ENCODE measurements around the gene SERPINI1. TPM values are rescaled to one million over a fixed set of nuclear protein-coding genes. Genes with fewer than 3 reads are reported as not detected.

Gene SERPINI1
- total and polyA plus RNA-seq, 9 of the 15 experiments (the other 6 are each of a cell fraction or from before 2014, with no cell fraction given) = 1.6 to 9.9 (median 3.5) TPM

DNA sequence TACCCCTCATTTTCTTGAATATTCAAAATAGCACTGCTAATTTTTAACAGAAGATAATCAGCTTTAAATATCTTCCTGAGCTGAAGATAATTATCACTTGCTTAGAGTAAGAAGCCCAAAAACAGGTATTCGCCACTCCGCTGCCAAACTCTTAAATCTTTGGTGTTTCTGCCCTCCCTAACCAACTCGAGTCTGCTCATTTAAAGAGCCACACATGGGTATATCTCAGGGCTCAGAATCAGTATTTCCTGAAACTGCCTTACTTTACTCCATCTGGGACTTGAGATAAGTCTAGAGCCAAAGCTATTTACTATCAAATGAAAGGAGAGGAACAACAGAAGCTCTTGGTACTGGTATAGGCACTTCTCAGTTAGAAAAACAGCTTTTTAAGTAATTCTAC lies 11.6 kb upstream of the SERPINI1 start (continued):
- TF ChIP-seq IFI16 (CRISPR knock-in tag; IDR thresholded peaks at IDR 0.05) = no peak
- TF ChIP-seq TAF7 (tag; IDR thresholded peaks at IDR 0.05) = no peak
- no peak for TF ChIP-seq GTF2F1 (IDR thresholded peaks at IDR 0.05; ENCODE audit: low read depth, low read length)
- TF ChIP-seq, protein P1, sequence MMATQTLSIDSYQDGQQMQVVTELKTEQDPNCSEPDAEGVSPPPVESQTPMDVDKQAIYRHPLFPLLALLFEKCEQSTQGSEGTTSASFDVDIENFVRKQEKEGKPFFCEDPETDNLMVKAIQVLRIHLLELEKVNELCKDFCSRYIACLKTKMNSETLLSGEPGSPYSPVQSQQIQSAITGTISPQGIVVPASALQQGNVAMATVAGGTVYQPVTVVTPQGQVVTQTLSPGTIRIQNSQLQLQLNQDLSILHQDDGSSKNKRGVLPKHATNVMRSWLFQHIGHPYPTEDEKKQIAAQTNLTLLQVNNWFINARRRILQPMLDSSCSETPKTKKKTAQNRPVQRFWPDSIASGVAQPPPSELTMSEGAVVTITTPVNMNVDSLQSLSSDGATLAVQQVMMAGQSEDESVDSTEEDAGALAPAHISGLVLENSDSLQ (IDR thresholded peaks at IDR 0.05) = no peak
- TF ChIP-seq, protein P2, sequence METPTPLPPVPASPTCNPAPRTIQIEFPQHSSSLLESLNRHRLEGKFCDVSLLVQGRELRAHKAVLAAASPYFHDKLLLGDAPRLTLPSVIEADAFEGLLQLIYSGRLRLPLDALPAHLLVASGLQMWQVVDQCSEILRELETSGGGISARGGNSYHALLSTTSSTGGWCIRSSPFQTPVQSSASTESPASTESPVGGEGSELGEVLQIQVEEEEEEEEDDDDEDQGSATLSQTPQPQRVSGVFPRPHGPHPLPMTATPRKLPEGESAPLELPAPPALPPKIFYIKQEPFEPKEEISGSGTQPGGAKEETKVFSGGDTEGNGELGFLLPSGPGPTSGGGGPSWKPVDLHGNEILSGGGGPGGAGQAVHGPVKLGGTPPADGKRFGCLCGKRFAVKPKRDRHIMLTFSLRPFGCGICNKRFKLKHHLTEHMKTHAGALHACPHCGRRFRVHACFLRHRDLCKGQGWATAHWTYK (CRISPR knock-in tag; IDR thresholded peaks at IDR 0.05) = no peak
- TF ChIP-seq BRD9 (IDR thresholded peaks at IDR 0.05; ENCODE audit: low read depth, partially characterized antibody) = no peak
- TF ChIP-seq NRF1 (conservative IDR thresholded peaks at IDR 0.05 in 1 of 2, IDR thresholded peaks at IDR 0.05 in 1 of 2) = 0 out of 4 replicates have a peak, but pooled peaks of 1 of the 2 experiments have one; percentile 18
- TF ChIP-seq, protein P3, sequence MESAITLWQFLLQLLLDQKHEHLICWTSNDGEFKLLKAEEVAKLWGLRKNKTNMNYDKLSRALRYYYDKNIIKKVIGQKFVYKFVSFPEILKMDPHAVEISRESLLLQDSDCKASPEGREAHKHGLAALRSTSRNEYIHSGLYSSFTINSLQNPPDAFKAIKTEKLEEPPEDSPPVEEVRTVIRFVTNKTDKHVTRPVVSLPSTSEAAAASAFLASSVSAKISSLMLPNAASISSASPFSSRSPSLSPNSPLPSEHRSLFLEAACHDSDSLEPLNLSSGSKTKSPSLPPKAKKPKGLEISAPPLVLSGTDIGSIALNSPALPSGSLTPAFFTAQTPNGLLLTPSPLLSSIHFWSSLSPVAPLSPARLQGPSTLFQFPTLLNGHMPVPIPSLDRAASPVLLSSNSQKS (CRISPR knock-in tag; IDR thresholded peaks at IDR 0.05) = no peak
- TF ChIP-seq, protein P4, sequence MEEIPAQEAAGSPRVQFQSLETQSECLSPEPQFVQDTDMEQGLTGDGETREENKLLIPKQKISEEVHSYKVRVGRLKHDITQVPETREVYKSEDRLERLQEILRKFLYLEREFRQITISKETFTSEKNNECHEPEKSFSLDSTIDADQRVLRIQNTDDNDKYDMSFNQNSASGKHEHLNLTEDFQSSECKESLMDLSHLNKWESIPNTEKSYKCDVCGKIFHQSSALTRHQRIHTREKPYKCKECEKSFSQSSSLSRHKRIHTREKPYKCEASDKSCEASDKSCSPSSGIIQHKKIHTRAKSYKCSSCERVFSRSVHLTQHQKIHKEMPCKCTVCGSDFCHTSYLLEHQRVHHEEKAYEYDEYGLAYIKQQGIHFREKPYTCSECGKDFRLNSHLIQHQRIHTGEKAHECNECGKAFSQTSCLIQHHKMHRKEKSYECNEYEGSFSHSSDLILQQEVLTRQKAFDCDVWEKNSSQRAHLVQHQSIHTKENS (CRISPR knock-in tag; IDR thresholded peaks at IDR 0.05) = no peak
- no peak for TF ChIP-seq POLR3G (IDR thresholded peaks at IDR 0.05; ENCODE audit: extremely low read depth, insufficient read length, insufficient replicate concordance)
- no peak for TF ChIP-seq TAF15 (IDR thresholded peaks at IDR 0.05; ENCODE audit: low read depth, low read length)
- TF ChIP-seq CSDE1 (IDR thresholded peaks at IDR 0.05) = no peak
- TF ChIP-seq, protein P5, sequence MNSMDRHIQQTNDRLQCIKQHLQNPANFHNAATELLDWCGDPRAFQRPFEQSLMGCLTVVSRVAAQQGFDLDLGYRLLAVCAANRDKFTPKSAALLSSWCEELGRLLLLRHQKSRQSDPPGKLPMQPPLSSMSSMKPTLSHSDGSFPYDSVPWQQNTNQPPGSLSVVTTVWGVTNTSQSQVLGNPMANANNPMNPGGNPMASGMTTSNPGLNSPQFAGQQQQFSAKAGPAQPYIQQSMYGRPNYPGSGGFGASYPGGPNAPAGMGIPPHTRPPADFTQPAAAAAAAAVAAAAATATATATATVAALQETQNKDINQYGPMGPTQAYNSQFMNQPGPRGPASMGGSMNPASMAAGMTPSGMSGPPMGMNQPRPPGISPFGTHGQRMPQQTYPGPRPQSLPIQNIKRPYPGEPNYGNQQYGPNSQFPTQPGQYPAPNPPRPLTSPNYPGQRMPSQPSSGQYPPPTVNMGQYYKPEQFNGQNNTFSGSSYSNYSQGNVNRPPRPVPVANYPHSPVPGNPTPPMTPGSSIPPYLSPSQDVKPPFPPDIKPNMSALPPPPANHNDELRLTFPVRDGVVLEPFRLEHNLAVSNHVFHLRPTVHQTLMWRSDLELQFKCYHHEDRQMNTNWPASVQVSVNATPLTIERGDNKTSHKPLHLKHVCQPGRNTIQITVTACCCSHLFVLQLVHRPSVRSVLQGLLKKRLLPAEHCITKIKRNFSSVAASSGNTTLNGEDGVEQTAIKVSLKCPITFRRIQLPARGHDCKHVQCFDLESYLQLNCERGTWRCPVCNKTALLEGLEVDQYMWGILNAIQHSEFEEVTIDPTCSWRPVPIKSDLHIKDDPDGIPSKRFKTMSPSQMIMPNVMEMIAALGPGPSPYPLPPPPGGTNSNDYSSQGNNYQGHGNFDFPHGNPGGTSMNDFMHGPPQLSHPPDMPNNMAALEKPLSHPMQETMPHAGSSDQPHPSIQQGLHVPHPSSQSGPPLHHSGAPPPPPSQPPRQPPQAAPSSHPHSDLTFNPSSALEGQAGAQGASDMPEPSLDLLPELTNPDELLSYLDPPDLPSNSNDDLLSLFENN (IDR thresholded peaks at IDR 0.05; ENCODE audit: low read depth in 2 of 2, low read length in 2 of 2) = peak in 1 of 2 experiments; percentile 67; a peak in 1 of 4 replicates
- TF ChIP-seq, protein P6, sequence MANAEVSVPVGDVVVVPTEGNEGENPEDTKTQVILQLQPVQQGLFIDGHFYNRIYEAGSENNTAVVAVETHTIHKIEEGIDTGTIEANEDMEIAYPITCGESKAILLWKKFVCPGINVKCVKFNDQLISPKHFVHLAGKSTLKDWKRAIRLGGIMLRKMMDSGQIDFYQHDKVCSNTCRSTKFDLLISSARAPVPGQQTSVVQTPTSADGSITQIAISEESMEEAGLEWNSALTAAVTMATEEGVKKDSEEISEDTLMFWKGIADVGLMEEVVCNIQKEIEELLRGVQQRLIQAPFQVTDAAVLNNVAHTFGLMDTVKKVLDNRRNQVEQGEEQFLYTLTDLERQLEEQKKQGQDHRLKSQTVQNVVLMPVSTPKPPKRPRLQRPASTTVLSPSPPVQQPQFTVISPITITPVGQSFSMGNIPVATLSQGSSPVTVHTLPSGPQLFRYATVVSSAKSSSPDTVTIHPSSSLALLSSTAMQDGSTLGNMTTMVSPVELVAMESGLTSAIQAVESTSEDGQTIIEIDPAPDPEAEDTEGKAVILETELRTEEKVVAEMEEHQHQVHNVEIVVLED (CRISPR knock-in tag; IDR thresholded peaks at IDR 0.05) = no peak
- TF ChIP-seq MTA3 (IDR thresholded peaks at IDR 0.05; ENCODE audit: borderline replicate concordance) = no peak
- no peak for TF ChIP-seq ZNF764 (CRISPR knock-in tag; IDR thresholded peaks at IDR 0.05; ENCODE audit: low read depth)
- no peak for TF ChIP-seq NR2F6 (CRISPR knock-in tag; IDR thresholded peaks at IDR 0.05)
- TF ChIP-seq ZBTB8A (IDR thresholded peaks at IDR 0.05; ENCODE audit: partially characterized antibody) = no peak
- no peak for TF ChIP-seq BCOR (IDR thresholded peaks at IDR 0.05)
- TF ChIP-seq TARDBP (IDR thresholded peaks at IDR 0.05) = no peak
- no peak for TF ChIP-seq ZNF212 (CRISPR knock-in tag; IDR thresholded peaks at IDR 0.05)

Data from K562 (cell line).